Measurements from ENCODE around the gene RGS1.

DNA sequence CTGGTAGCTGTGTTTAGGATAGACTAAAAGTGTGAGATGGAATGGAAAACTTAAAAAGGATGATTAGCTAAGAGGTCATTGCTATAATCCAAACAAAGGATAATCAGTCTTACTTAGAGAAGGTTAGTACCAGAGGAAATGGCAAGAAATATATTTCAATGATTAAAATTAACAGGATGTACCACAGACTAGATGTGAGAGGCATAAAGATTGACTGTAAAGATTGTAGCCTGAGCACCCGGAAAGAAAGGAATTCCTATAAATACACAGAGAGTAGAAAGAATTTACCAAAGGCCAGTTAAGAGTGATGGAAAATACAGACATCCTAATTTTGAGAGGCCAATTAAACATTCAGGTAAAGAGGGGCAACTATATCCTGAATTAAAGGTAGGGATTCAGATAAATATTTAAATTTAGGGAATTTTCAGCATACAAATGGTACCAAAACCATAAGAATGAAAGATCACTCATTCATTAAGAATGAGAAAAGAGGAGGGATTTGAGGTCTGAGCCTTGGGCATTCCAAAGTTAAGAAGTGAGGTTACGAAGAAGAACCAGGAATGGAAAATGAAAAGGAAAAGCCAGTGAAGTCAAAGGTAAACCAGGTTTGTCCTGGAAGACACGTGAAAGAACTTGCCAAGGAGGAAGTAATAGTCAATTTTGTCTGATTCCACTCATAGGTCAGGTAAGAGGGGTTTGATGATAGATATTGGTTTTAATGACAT is 46.4 kb upstream of the RGS1 start:
- TF ChIP-seq, protein P1, sequence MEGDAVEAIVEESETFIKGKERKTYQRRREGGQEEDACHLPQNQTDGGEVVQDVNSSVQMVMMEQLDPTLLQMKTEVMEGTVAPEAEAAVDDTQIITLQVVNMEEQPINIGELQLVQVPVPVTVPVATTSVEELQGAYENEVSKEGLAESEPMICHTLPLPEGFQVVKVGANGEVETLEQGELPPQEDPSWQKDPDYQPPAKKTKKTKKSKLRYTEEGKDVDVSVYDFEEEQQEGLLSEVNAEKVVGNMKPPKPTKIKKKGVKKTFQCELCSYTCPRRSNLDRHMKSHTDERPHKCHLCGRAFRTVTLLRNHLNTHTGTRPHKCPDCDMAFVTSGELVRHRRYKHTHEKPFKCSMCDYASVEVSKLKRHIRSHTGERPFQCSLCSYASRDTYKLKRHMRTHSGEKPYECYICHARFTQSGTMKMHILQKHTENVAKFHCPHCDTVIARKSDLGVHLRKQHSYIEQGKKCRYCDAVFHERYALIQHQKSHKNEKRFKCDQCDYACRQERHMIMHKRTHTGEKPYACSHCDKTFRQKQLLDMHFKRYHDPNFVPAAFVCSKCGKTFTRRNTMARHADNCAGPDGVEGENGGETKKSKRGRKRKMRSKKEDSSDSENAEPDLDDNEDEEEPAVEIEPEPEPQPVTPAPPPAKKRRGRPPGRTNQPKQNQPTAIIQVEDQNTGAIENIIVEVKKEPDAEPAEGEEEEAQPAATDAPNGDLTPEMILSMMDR (IDR thresholded peaks at IDR 0.05): no peak
- TF ChIP-seq TAF1 (IDR thresholded peaks at IDR 0.05; ENCODE audit: borderline replicate concordance, low read depth, low read length): no peak
- TF ChIP-seq, protein P2, sequence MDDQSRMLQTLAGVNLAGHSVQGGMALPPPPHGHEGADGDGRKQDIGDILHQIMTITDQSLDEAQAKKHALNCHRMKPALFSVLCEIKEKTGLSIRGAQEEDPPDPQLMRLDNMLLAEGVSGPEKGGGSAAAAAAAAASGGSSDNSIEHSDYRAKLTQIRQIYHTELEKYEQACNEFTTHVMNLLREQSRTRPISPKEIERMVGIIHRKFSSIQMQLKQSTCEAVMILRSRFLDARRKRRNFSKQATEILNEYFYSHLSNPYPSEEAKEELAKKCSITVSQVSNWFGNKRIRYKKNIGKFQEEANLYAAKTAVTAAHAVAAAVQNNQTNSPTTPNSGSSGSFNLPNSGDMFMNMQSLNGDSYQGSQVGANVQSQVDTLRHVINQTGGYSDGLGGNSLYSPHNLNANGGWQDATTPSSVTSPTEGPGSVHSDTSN (IDR thresholded peaks at IDR 0.05): 0 out of 2 replicates have a peak, but pooled peaks have one; percentile 11
- no peak for TF ChIP-seq RFX5 (IDR thresholded peaks at IDR 0.05; ENCODE audit: low read length)
- TF ChIP-seq RXRA (IDR thresholded peaks at IDR 0.05; ENCODE audit: borderline replicate concordance, low read depth): no peak
- TF ChIP-seq NFIC (IDR thresholded peaks at IDR 0.05; ENCODE audit: borderline replicate concordance): no peak
- no peak for TF ChIP-seq FOXJ3 (CRISPR knock-in tag; IDR thresholded peaks at IDR 0.05)
- TF ChIP-seq TCF12 (IDR thresholded peaks at IDR 0.05): peak; percentile 14; the same call in 1 of the 2 replicates
- TF ChIP-seq RAD21 (IDR thresholded peaks at IDR 0.05; ENCODE audit: low read length): no peak
- TF ChIP-seq, protein P3, sequence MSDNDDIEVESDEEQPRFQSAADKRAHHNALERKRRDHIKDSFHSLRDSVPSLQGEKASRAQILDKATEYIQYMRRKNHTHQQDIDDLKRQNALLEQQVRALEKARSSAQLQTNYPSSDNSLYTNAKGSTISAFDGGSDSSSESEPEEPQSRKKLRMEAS (IDR thresholded peaks at IDR 0.05; ENCODE audit: low read depth): no peak
- TF ChIP-seq EP300 (IDR thresholded peaks at IDR 0.05; ENCODE audit: borderline replicate concordance in 1 of 2, low read depth in 1 of 2, low read length in 1 of 2): peak in 1 of 2 experiments; percentile 61; a peak in 1 of 4 replicates
- TF ChIP-seq EZH2phosphoT487 (IDR thresholded peaks at IDR 0.05; ENCODE audit: borderline replicate concordance, low read depth): no peak
- TF ChIP-seq MXI1 (IDR thresholded peaks at IDR 0.05; ENCODE audit: low read depth, low read length): no peak

Measured in SK-N-SH (cell line).